ENCODE data around the gene EMC6. TPM values are rescaled to one million over a fixed set of nuclear protein-coding genes. Genes with fewer than 3 reads are reported as not detected.

Gene EMC6
- polyA plus RNA-seq, 3 donors from 2014 or later, result 104 to 137 (median 135) TPM

DNA sequence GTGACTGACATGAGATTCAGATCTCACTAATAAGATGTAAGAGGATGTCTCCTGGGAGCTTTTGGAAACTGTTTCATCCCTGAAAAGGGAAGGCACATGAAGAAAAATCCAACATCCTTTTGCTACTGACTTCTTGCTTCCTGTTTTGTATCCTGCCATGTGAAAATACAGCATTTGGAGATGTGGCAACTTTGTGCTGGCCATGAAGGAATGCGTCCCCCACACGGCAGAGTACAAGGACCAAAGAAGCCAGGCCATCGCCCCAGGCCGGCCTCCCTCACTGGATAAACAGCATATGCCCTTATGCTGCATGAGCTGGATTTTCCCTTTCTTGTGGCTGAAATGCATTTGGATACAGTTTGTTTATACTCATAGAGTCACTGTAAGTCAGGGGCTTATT, 49.6 kb downstream of the EMC6 start:
- Mint-ChIP-seq H3K36me3 (peaks cover 19 to 42% (median 31%) of the 10 kb centered on the region in 3 donors), H3K4me1 (peaks cover 21 to 36% of the 10 kb centered on the region in 2 donors), H3K4me3 (no peak overlapping the region), H3K9me3 (no peaks in the 10 kb centered on the region), H3K27ac (peak overlapping the region in 1 of 6 donors; percentile 51), H3K27me3 (ENCODE audit: low read depth in 3 of 3) (peaks cover 1 to 6% (median 5%) of the 10 kb centered on the region in 3 donors)
- DNase-seq, result no peak

DNA sequence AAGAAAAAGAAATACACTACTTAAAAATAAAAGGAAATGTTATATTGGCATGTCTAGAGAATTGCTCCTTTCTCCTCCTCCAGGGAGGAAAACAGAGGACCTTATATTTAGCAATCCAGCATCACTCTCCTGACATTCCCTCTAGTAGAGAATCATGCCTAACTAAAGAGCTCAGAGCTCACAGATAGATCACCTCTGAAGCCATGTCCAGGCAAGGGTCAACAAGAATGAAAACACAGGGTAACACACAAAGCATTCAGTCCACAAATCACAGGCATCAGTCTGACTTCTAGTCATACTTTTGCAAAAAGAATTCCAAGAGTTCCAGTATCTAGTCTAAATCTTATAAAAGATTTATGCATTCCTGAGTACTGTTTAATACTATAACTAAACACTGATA, 50.7 kb downstream of the EMC6 start:
- peaks cover 1 to 11% (median 7%) of the 10 kb centered on the region in 3 donors for H3K27me3 Mint-ChIP-seq (ENCODE audit: low read depth in 3 of 3)
- DNase-seq, result no peak
- no peak overlapping the region for H3K4me3 Mint-ChIP-seq
- H3K9me3 Mint-ChIP-seq, result no peaks in the 10 kb centered on the region
- H3K27ac Mint-ChIP-seq, result no peak overlapping the region
- peaks cover 23 to 35% of the 10 kb centered on the region in 2 donors for H3K4me1 Mint-ChIP-seq
- peaks cover 19 to 42% (median 31%) of the 10 kb centered on the region in 3 donors for H3K36me3 Mint-ChIP-seq

Other genes starting within 250 kb of the EMC6 start
- gene OR1E2, start 235.0 kb upstream of the EMC6 start, polyA plus RNA-seq, result not detected
- gene SPATA22, start 197.0 kb upstream of the EMC6 start, polyA plus RNA-seq, result not detected
- not detected for gene ASPA, start 192.8 kb upstream of the EMC6 start, polyA plus RNA-seq
- gene TRPV3, start 111.0 kb upstream of the EMC6 start, polyA plus RNA-seq, result 1 to 10 TPM in 1 of 3 donors, under 1 TPM in 2; 0.05 to 1.3 (median 0.39) TPM
- gene TRPV1, start 59.4 kb upstream of the EMC6 start, polyA plus RNA-seq, result 1 to 10 TPM in 1 of 3 donors, under 1 TPM in 1, not detected in 1; 0.08 to 1.1 TPM
- 1 to 10 TPM; 2.6 to 8.1 (median 6.4) TPM for gene SHPK, start 32.6 kb upstream of the EMC6 start, polyA plus RNA-seq
- 10 to 100 TPM in 1 of 3 donors, 1 to 10 TPM in 2; 6.0 to 12.7 (median 7.2) TPM for gene CTNS, start 32.1 kb upstream of the EMC6 start, polyA plus RNA-seq
- 10 to 100 TPM; 36.1 to 49.2 (median 41.5) TPM for gene TAX1BP3, start 234 bp upstream of the EMC6 start, polyA plus RNA-seq
- 1 to 10 TPM; 5.9 to 8.9 (median 8.4) TPM for gene P2RX5, start 27.3 kb downstream of the EMC6 start, polyA plus RNA-seq
- under 1 TPM in 2 of 3 donors, not detected in 1; 0.20 to 0.47 TPM for gene HASPIN, start 55.1 kb downstream of the EMC6 start, polyA plus RNA-seq
- 10 to 100 TPM; 68.2 to 81.9 (median 81.8) TPM for gene ITGAE, start 132.4 kb downstream of the EMC6 start, polyA plus RNA-seq
- gene NCBP3, start 177.4 kb downstream of the EMC6 start, polyA plus RNA-seq, result 10 to 100 TPM in 2 of 3 donors, 1 to 10 TPM in 1; 5.7 to 18.3 (median 11.5) TPM
- gene CAMKK1, start 224.2 kb downstream of the EMC6 start, polyA plus RNA-seq, result under 1 TPM in 1 of 3 donors, not detected in 2; 0.08 TPM
- under 1 TPM in 1 of 3 donors, not detected in 2; 0.33 TPM for gene P2RX1, start 247.7 kb downstream of the EMC6 start, polyA plus RNA-seq